ENCODE measurements around the gene PRKN.

PRKN gene

DNA sequence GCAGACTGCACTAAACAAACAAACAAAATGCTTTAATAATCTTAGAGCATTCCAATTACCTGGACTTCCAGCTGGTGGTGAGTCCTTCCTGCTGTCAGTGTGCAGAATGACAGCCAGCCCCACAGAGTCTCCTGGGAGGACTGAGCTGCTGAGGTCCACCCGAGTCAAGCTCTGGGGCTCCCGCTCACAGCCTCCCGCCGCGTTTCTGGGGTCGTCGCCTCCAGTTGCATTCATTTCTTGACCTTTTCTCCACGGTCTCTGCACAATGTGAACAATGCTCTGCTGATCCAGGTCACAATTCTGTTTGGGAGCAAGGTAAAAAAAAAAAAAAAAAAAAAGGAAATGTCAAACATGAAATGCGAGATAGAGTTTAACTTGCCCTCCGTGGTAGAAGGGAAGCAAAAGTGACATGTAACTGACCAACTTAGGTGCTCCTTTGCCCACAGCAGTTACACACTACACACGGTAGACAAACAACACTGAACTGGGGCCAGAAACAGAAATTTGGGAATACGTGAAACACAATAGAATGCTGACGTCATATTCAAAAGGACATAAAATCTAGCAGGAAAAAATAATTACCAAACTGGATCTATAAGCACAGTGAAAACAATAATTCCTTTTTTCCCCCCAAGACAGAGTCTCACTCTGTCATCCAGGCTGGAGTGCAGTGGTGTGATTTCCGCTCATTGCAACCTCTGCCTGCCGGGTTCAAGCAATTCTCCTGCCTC is 464.9 kb downstream of the PRKN start:
- Histone ChIP-seq H3K27me3 (ENCODE audit: insufficient read depth, low read depth, severe bottlenecking) (no peaks in the 10 kb centered on the region), H3K4me3 (ENCODE audit: low read depth, low read length) (no peak overlapping the region)
- no peak for DNase-seq

DNA sequence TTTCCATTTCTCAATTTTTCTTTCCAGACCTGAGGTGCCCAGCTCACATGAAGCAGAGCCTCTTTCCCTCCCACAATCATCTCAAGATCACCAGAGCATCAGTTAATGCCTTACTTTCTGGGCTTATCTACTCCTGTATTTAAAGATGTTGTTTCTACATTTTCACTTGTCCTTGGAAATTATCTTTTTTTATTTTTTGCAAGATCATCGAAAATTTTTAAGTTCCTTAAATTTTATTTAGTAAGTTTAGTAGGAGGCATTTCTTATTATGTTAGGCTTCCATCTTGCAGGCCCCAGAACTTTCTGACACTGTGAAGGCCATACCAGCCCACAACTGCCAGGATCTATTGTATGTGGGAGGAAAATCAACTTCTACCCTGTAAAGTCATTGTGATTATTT is 466.0 kb downstream of the PRKN start:
- Histone ChIP-seq H3K27me3 (ENCODE audit: insufficient read depth, low read depth, severe bottlenecking) (no peaks in the 10 kb centered on the region), H3K36me3 (no peaks in the 10 kb centered on the region), H3K4me3 (ENCODE audit: low read depth, low read length) (no peak overlapping the region), H3K9me3 (ENCODE audit: severe bottlenecking) (no peaks in the 10 kb centered on the region), H3K27ac (no peak overlapping the region)
- TF ChIP-seq, protein P1, sequence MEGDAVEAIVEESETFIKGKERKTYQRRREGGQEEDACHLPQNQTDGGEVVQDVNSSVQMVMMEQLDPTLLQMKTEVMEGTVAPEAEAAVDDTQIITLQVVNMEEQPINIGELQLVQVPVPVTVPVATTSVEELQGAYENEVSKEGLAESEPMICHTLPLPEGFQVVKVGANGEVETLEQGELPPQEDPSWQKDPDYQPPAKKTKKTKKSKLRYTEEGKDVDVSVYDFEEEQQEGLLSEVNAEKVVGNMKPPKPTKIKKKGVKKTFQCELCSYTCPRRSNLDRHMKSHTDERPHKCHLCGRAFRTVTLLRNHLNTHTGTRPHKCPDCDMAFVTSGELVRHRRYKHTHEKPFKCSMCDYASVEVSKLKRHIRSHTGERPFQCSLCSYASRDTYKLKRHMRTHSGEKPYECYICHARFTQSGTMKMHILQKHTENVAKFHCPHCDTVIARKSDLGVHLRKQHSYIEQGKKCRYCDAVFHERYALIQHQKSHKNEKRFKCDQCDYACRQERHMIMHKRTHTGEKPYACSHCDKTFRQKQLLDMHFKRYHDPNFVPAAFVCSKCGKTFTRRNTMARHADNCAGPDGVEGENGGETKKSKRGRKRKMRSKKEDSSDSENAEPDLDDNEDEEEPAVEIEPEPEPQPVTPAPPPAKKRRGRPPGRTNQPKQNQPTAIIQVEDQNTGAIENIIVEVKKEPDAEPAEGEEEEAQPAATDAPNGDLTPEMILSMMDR (IDR thresholded peaks at IDR 0.05; ENCODE audit: low read depth, low read length), result no peak
- DNase-seq, result no peak

More for the DNA sequence above, 464.9 kb downstream of the PRKN start:
- Histone ChIP-seq H3K27ac (no peak overlapping the region), H3K9me3 (ENCODE audit: severe bottlenecking) (no peaks in the 10 kb centered on the region), H3K36me3 (no peaks in the 10 kb centered on the region)
- TF ChIP-seq, protein P1 (IDR thresholded peaks at IDR 0.05; ENCODE audit: low read depth, low read length), result no peak

DNA sequence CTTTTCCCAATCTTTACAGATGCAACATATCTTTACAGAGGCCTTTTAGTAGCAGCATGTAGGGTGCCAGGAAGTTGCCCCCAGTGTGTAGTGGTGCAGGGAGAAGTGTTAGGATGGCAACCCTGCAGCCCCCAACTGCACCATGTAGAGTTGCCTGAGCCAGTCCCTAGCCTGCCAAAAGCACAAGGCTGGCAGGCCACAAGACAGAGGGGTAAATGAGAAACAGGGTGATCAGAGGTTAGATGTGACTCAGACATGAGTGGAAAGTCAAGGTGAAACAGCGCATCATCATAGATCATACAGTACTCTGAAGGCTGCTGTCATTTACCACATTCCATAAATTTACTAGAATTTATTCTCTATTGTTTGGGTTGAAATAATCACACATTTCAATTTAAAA is 467.5 kb downstream of the PRKN start:
- H3K4me3 ChIP-seq (ENCODE audit: low read depth, low read length), result no peak overlapping the region
- TF ChIP-seq, protein P1 (IDR thresholded peaks at IDR 0.05; ENCODE audit: low read depth, low read length), result no peak
- no peaks in the 10 kb centered on the region for H3K36me3 ChIP-seq
- H3K27ac ChIP-seq, result no peak overlapping the region
- H3K9me3 ChIP-seq (ENCODE audit: severe bottlenecking), result no peaks in the 10 kb centered on the region
- H3K27me3 ChIP-seq (ENCODE audit: insufficient read depth, low read depth, severe bottlenecking), result no peaks in the 10 kb centered on the region
- DNase-seq, result no peak

DNA sequence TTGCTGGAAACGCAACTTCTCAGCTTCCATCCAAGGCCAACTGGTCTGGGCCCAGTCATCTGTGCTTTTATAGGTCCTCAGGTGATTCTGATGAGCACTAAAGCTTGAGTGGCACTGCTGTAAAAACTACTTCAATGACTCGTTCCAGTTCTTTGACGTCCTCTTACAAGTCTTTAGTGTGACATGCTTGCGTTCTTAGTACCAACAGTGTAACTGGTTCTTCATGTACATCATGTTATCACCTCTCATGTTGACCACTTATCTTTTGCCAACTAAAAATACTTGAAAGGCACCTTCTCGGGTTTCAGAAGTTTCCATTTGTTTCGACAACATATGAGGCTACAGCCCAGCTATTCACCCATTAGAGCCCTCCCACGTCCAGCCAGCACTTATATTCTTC is 468.9 kb downstream of the PRKN start:
- TF ChIP-seq, protein P1 (IDR thresholded peaks at IDR 0.05; ENCODE audit: low read depth, low read length), result no peak
- H3K36me3 ChIP-seq, result no peaks in the 10 kb centered on the region
- H3K27me3 ChIP-seq (ENCODE audit: insufficient read depth, low read depth, severe bottlenecking), result no peaks in the 10 kb centered on the region
- no peak for DNase-seq
- H3K4me3 ChIP-seq (ENCODE audit: low read depth, low read length), result no peak overlapping the region
- H3K27ac ChIP-seq, result no peak overlapping the region
- H3K9me3 ChIP-seq (ENCODE audit: severe bottlenecking), result no peaks in the 10 kb centered on the region

DNA sequence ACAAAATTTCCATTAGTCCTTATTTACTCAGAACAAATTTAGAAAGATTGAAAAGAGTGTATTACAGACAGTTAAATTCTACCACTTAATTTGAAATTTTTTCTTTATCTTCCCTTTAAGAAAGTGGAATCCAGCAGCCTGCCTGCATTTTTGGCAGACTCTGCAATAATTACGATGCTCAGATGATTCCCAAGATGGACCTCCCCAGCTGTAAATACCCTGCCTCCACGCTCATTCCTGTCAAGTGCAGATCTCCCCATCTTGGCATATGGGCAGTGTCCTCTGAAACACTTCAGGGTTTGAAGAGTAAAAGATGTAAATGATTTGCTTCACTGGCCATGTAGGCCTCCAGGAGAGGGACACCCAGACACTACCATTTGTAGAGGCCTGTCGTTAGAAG is 471.2 kb downstream of the PRKN start:
- no peak overlapping the region for H3K27ac ChIP-seq
- TF ChIP-seq, protein P1 (IDR thresholded peaks at IDR 0.05; ENCODE audit: low read depth, low read length), result no peak

DNA sequence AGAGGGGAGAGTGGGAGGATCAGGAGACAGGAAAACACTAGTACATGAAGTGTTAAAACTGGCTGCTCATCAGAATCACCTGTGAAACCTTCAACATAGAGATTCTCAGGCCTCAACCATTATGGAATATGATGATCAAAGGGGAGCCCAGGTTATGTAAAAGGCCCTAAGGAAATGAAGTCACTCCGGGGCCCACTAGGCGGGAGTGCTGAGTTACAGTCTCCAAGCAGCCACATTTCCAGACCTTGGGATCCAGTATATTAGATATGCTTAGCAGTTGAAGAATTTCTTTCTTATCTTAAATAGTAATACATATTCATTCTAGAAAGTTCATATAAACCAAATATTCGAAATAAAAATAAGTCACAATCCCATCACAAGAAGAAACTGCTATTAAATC is 476.3 kb downstream of the PRKN start:
- no peaks in the 10 kb centered on the region for H3K27me3 ChIP-seq (ENCODE audit: insufficient read depth, low read depth, severe bottlenecking)
- no peak overlapping the region for H3K27ac ChIP-seq
- TF ChIP-seq, protein P1 (IDR thresholded peaks at IDR 0.05; ENCODE audit: low read depth, low read length), result peak; percentile 24; the same call in 1 of the 2 replicates
- H3K9me3 ChIP-seq (ENCODE audit: severe bottlenecking), result no peaks in the 10 kb centered on the region
- no peak overlapping the region for H3K4me3 ChIP-seq (ENCODE audit: low read depth, low read length)
- no peaks in the 10 kb centered on the region for H3K36me3 ChIP-seq
- peak; percentile 18 for DNase-seq

More for the DNA sequence above, 471.2 kb downstream of the PRKN start:
- Histone ChIP-seq H3K4me3 (ENCODE audit: low read depth, low read length) (no peak overlapping the region), H3K36me3 (no peaks in the 10 kb centered on the region), H3K9me3 (ENCODE audit: severe bottlenecking) (no peaks in the 10 kb centered on the region), H3K27me3 (ENCODE audit: insufficient read depth, low read depth, severe bottlenecking) (no peaks in the 10 kb centered on the region)
- DNase-seq, result no peak
